Keratinocyte (primary cell): ENCODE measurements around the gene KLK15. TPM values are rescaled to one million over a fixed set of nuclear protein-coding genes. Genes with fewer than 3 reads are reported as not detected.

Experiments
- DNase-seq: peaks from one replicate; pipeline ENCODE4 v3.0.0-alpha.2; 2011; ENCODE audit warnings: low read depth, missing footprints, low spot score
- FAIRE-seq: peaks from 2 replicates; lab custom pipeline; 2011; peaks lifted over from hg19 to GRCh38; lab: Jason Lieb, UNC
- H2AFZ ChIP-seq: 2 replicates; pipeline ENCODE4 v1.6.0; 2012; ENCODE audit warnings: low read length, control low read depth, inconsistent platforms; ENCODE audit not compliant: control insufficient read depth
- H3K27ac ChIP-seq: 2 replicates; pipeline ENCODE4 v1.5.1; 2011; ENCODE audit warnings: low read length; ENCODE audit not compliant: control insufficient read depth, insufficient read depth
- H3K27me3 ChIP-seq: 3 replicates; pipeline ENCODE4 v1.6.0; 2011; ENCODE audit warnings: low read length; ENCODE audit not compliant: control insufficient read depth, insufficient read depth; ENCODE audit errors: extremely low read depth
- H3K36me3 ChIP-seq, 2 experiments: 2 replicates in 1 of 2; 3 replicates in 1 of 2; pipeline ENCODE4 v1.5.1; 2011; ENCODE audit warnings: low read length in 2 of 2, mild to moderate bottlenecking in 1 of 2; ENCODE audit not compliant: control insufficient read depth in 2 of 2, insufficient read depth in 2 of 2; ENCODE audit errors: extremely low read depth in 1 of 2
- H3K4me1 ChIP-seq: 3 replicates; pipeline ENCODE4 v1.5.1; 2011; ENCODE audit warnings: low read length; ENCODE audit not compliant: control insufficient read depth, insufficient read depth; ENCODE audit errors: extremely low read depth
- H3K4me2 ChIP-seq: 3 replicates; pipeline ENCODE4 v1.6.0; 2011; ENCODE audit warnings: low read depth, low read length; ENCODE audit not compliant: control insufficient read depth, insufficient read depth; ENCODE audit errors: extremely low read depth
- H3K4me3 ChIP-seq, 3 experiments: fragments of 200-600 bp in 1 of 3; sonication (generic) in 1 of 3; 2 replicates in 2 of 3; 3 replicates in 1 of 3; pipeline ENCODE4 v1.5.1; 2011 to 2016; ENCODE audit warnings: low read length in 3 of 3, mild to moderate bottlenecking in 3 of 3, control low read depth in 2 of 3, inconsistent platforms in 1 of 3, low read depth in 1 of 3, mixed read lengths in 1 of 3, mixed run types in 1 of 3, moderate library complexity in 1 of 3; ENCODE audit not compliant: control insufficient read depth in 2 of 3, insufficient read depth in 2 of 3; ENCODE audit errors: extremely low read depth in 1 of 3
- H3K79me2 ChIP-seq: 2 replicates; pipeline ENCODE4 v1.6.0; 2012; ENCODE audit warnings: low read length; ENCODE audit not compliant: control insufficient read depth, insufficient read depth
- H3K9ac ChIP-seq: 3 replicates; pipeline ENCODE4 v1.6.0; 2011; ENCODE audit warnings: low read length; ENCODE audit not compliant: control insufficient read depth, insufficient read depth; ENCODE audit errors: extremely low read depth
- H3K9me1 ChIP-seq: 3 replicates; pipeline ENCODE4 v1.6.0; 2011; ENCODE audit warnings: low read length; ENCODE audit not compliant: control insufficient read depth, insufficient read depth; ENCODE audit errors: extremely low read depth
- H3K9me3 ChIP-seq: 2 replicates; pipeline ENCODE4 v1.5.1; 2012; ENCODE audit warnings: low read depth, low read length; ENCODE audit not compliant: control insufficient read depth
- H4K20me1 ChIP-seq: 3 replicates; pipeline ENCODE4 v1.6.0; 2011; ENCODE audit warnings: low read length; ENCODE audit not compliant: control insufficient read depth, insufficient read depth; ENCODE audit errors: extremely low read depth
- EZH2 ChIP-seq: IDR thresholded peaks from one replicate; pipeline ENCODE4 v1.6.1; 2012; ENCODE audit warnings: inconsistent platforms, mild to moderate bottlenecking, low read length, moderate library complexity
- dilution Hi-C: fragments of 300-500 bp; cut with MboI; formaldehyde crosslinking; loops from one replicate; pipeline ENCODE4 v1.7.0; 2020; ENCODE audit warnings: low sequenced_read_pairs; ENCODE audit not compliant: extremely low pct_ligation_motif_present
- polyA plus RNA-seq, 5 experiments: library from polyadenylated mRNA; depleted of rRNA in 3 of 5; stranded (reverse) in 3 of 5; stranded (forward) in 1 of 5; unstranded in 1 of 5; fragments of >200 nt; gene quantifications; 1 replicate in 1 of 5; 2 replicates in 3 of 5; 3 replicates in 1 of 5; pipeline versions ENCODE4 v1.2.1 to v1.2.3, GENCODE V29; 2011 to 2012; ENCODE audit warnings: missing spikeins in 2 of 5, low read depth in 1 of 5, low replicate concordance in 1 of 5
- TF ChIP-seq, protein P1 (sequence below), 3 experiments: IDR thresholded peaks in 1 of 3; conservative IDR thresholded peaks in 1 of 3; optimal IDR thresholded peaks in 1 of 3; 2 replicates in 2 of 3; 3 replicates in 1 of 3; pipeline versions ENCODE3 to v1.5.1; 2011; ENCODE audit warnings: low read length in 3 of 3, mild to moderate bottlenecking in 3 of 3, moderate library complexity in 2 of 3, control low read depth in 1 of 3, inconsistent platforms in 1 of 3; ENCODE audit not compliant: insufficient read depth in 2 of 3; ENCODE audit errors: extremely low read depth in 1 of 3

The KLK15 gene
- polyA plus RNA-seq, 1 donor (not counting 4 experiments of a cell fraction or from before 2014, with no cell fraction given), result not detected

DNA sequence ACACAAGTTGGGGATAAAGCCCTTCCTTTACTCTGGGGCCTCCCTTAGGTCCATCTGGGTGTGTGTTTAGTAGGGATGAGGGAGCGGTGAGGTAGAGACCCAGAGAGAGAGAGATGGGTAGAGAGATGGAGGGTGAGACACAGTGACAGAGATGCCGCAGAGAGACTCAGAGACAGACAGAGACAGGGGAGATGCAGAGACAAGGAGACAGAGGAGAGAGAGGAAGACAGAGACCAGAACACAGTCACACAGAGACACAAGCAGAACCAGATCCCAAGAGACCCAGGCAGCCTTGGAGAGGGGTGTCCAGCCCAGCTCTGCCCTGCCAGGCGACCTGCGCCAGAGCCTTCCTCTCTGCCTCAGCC is 12.1 kb downstream of the KLK15 start:
- dilution Hi-C loops, result no loop called here
- no peaks in the 10 kb centered on the region for H3K9me3 ChIP-seq
- no peak overlapping the region for H3K4me2 ChIP-seq
- H3K4me1 ChIP-seq, result peaks cover 6% of the 10 kb centered on the region
- H3K27me3 ChIP-seq, result peaks cover 33% of the 10 kb centered on the region
- FAIRE-seq (no peak), DNase-seq (no peak)
- no peak overlapping the region for H3K4me3 ChIP-seq
- H3K9ac ChIP-seq, result no peak overlapping the region
- no peaks in the 10 kb centered on the region for H3K79me2 ChIP-seq
- no peak overlapping the region for H3K27ac ChIP-seq
- H2AFZ ChIP-seq, result peak overlapping the region; percentile 10
- H3K36me3 ChIP-seq, result no peaks in the 10 kb centered on the region
- no peak for TF ChIP-seq EZH2
- TF ChIP-seq, protein P1, sequence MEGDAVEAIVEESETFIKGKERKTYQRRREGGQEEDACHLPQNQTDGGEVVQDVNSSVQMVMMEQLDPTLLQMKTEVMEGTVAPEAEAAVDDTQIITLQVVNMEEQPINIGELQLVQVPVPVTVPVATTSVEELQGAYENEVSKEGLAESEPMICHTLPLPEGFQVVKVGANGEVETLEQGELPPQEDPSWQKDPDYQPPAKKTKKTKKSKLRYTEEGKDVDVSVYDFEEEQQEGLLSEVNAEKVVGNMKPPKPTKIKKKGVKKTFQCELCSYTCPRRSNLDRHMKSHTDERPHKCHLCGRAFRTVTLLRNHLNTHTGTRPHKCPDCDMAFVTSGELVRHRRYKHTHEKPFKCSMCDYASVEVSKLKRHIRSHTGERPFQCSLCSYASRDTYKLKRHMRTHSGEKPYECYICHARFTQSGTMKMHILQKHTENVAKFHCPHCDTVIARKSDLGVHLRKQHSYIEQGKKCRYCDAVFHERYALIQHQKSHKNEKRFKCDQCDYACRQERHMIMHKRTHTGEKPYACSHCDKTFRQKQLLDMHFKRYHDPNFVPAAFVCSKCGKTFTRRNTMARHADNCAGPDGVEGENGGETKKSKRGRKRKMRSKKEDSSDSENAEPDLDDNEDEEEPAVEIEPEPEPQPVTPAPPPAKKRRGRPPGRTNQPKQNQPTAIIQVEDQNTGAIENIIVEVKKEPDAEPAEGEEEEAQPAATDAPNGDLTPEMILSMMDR (optimal IDR thresholded peaks at IDR 0.05 in 1 of 3, IDR thresholded peaks at IDR 0.05 in 1 of 3, conservative IDR thresholded peaks at IDR 0.05 in 1 of 3; ENCODE audit: extremely low read depth in 1 of 3, insufficient read depth in 2 of 3, low read length in 3 of 3), result no peak
- H3K9me1 ChIP-seq, result no peaks in the 10 kb centered on the region
- no peaks in the 10 kb centered on the region for H4K20me1 ChIP-seq

DNA sequence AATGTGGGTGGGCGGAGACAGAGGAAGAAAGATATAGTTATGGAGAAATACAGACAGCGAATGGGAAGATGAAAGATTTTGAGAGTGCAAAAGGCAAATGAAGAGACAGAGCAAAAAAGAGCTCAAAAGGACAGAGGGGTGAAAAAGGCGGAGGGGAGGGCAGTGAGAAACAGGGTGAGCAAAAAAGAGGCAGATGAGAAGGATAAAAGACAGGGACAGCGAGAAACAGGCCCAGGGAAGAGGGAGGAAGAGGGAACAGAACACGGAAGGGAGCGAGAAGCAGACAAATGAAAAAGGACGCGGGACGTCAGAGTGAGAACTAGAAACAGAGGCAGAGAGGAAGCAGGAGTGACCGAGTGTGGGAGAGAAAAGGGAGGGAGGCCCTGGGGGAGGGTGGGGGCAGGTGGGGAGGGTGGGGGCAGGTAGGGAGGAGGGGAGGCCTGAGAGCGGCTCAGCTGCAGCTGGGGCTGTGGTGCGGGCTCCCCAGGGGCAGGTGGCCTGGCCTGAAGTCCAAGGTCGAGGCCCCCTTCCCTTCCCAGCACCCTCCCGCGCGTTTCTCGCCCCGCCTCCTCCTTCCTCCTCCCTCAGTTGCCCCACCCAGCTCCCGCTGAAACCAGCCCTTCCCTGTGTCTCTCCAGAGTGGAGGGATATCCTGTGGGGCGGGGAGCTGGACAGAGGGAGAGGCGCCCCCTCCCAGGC is 12.7 kb downstream of the KLK15 start:
- Histone ChIP-seq H3K4me1 (peaks cover 6% of the 10 kb centered on the region), H3K4me2 (peak overlapping the region; percentile 52), H3K9me1 (no peaks in the 10 kb centered on the region), H3K4me3 (no peak overlapping the region), H3K36me3 (no peaks in the 10 kb centered on the region), H4K20me1 (no peaks in the 10 kb centered on the region), H3K27me3 (peaks cover 33% of the 10 kb centered on the region), H2AFZ (peak overlapping the region; percentile 10), H3K9ac (no peak overlapping the region), H3K27ac (no peak overlapping the region), H3K79me2 (no peaks in the 10 kb centered on the region), H3K9me3 (no peaks in the 10 kb centered on the region)
- DNase-seq, result no peak
- TF ChIP-seq, protein P1 (optimal IDR thresholded peaks at IDR 0.05 in 1 of 3, IDR thresholded peaks at IDR 0.05 in 1 of 3, conservative IDR thresholded peaks at IDR 0.05 in 1 of 3; ENCODE audit: extremely low read depth in 1 of 3, insufficient read depth in 2 of 3, low read length in 3 of 3), result no peak
- no peak for TF ChIP-seq EZH2
- dilution Hi-C loops, result no loop called here
- FAIRE-seq, result no peak
